Stimulated activated CD8-positive, alpha-beta memory T cell treated with anti-CD3 and anti-CD28 coated beads, Interleukin-15, amount 100 ng/mL, for 1 hour (primary cell): ENCODE measurements around the gene TFB1M.
"Not testable (repeated sequence)": the region's sequence is repeated elsewhere in the genome, so short reads cannot be mapped to it uniquely, and the experiment has no call there.

Experiments used
- DNase-seq: peaks from one replicate; pipeline ENCODE4 v3.0.0-alpha.2; 2020; ENCODE audit warnings: low read depth

Gene TFB1M

DNA sequence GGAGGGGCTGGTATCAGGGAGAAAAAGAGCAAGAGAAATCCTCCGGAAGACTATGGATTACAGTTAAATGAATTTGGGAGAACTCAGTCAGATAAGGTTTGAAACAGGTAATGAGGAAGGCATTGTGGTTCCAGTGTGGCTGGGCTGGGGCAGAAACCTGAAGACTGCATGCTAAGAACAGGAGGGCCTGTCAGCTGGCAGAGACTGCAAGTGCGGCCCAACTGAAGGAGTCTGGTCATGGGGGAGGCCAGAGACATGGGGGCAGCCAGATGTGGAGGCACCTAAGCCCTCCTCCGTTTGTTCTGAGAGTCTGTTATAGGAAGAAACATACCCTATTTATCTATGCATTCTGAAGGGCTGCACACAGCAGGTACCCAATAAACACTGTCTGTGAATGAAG lies 16.6 kb downstream of the TFB1M start:
- DNase-seq = no peak

DNA sequence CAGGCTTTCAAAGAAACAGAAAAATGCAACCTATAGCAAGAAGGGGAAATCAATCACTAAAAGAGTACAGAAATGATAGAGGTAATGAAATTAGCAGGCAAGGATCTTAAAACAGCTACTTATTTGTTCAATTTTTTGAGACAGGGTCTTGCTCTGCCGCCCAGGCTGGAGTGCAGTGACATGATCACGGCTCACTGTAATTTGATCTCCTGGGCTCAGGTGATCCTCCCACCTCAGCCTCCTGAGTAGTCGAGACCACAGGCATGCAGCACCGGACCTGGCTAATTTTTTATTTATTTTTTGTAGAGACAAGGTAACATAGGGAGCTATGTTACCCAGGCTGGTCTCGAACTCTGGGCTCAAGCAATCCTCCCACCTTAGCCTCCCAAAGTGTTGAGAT lies 21.6 kb downstream of the TFB1M start:
- DNase-seq = no peak

DNA sequence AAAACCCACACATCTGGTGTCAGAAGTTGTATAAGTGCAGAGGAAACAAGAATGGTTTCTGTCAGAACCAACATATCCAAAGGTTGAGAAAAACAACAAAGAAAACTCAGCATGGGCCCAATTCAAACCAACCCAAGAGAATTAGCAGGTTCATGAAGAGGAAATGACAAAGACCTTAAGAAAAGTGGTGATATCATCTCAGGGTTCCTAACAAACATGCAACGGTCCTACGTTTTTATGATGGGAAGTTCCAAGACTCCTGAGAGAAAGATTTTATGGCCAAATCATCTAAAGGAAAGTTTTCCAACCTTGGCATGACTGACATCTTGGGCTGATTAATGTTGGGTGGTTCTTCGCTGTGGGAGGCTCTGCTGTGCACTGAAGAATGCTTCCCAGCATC lies 23.0 kb downstream of the TFB1M start:
- no peak for DNase-seq

DNA sequence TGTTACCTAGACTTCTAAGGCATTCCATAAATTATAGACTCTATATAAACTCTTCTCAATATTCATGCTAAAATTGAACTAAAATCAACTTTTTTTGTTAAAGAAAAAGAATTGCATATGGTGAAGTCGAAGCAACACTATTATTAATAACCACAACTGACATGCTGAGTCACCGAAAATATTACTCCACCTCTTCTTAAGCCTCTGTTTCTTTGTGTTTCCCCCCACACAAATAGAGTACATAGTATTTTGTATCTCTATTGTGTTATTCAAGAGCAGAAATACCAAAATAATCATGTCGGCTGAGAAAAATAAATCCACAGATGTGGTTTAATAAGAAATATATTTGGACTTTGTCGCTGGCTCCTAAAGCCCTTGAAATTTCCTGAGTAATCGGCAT lies 23.8 kb downstream of the TFB1M start:
- no peak for DNase-seq

DNA sequence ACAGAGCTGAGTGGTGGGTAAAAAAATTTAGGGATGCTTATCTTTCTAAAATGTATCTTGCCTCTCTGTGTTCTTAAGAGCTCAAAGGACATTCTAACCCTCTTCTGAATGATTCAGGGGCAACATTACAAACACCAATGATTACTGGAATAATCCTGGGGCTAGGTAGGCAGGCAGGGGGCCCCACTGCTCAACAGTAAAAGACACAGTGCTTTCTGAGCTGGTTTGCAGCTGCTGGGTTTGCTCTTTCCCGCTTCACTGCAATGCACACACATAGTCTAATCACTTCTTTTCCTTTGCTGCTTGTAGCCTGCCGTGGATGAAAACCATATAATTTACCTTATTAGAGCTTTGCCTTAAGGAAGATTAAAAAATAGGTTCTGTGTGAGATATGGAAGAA lies 26.5 kb downstream of the TFB1M start:
- DNase-seq = no peak

DNA sequence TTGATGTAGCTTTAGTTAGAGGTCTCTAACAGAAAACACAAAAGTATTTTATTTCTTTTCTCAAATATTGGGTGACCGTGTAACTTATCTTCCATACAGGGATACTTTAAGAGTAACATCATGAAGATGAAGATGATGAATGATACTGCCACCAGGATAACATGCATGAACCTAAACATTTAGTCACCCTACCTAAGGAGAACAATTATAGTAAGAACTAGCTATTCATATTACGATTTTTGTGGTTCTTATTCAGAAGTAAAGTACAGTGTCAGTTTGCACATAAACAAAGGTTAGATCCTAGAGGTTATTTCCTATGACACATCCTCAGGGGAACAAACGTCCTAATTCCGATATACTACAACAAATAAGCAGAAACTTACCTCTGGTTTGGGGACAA lies 29.5 kb downstream of the TFB1M start:
- DNase-seq = no peak

DNA sequence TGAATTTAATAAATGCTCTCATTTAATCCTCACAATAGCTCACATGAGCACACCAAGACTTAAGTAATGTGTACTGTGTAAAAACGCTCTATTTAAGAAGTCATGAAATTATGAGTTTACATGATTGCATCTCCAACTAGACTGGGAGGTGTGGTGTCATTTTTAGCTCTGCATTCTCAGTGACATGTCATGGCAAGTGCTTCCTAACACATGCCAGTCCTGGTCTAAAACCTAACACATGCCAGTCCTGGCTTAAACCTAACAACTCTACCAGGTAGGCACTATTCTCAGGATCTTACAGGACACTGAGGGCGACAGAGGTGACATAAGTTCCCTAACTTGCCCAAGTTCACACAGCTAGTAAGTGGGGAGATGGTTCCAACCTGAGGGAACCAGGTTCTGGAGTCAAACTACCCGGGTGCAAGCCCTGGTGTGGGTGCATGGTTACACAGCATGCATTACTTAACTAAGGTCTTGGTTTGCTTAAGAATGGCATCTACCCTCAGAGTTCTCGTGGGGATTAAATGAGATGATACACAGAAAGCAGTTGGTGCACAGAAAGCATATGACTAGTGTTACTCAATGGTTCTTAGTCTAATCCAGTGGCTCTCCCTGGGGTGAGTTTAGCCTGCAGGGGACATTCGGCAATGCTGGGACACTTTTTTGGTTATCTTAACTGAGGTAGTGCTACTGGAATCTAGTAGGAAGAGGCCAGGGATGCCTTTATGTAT lies 35.8 kb downstream of the TFB1M start:
- DNase-seq = no peak

DNA sequence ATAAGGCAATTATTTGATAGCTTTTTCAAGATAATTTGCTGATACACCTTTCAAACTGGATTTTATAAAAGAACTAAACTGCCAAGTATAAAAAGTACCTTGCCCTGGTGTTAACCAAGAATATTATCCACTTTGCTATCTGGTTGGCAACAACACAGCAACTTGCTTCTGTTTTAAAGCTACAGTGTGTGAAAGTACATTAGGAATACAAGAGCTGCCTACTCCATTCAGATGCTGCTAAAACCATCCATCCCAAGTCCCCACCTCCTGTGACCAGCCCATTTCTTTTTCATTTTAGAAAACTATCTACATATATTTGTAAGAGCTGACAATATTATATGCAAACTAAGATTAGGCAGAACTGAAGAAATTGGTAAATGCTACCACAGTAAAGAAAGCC lies 37.6 kb downstream of the TFB1M start:
- DNase-seq = no peak

DNA sequence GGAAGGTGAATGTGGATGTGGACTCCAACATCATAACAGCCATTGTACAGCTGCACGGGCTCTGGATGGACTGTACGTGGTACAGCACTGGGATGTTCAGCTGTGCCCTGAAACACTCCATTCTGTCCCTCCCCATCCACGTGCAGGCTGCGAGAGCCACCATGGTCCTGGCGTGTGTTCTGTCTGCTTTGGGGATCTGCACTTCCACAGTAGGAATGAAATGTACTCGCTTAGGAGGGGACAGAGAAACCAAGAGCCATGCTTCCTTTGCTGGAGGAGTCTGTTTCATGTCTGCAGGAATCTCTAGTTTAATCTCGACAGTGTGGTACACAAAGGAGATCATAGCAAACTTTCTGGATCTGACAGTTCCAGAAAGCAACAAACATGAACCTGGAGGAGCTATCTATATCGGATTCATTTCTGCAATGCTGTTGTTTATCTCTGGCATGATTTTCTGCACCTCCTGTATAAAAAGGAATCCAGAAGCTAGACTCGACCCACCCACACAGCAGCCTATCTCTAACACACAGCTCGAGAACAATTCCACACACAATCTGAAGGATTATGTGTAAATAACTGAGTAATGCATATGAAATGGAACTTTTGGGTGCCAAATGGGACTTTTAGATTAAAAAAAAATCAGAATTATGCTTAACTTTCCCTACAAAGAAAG lies 38.3 kb downstream of the TFB1M start:
- no peak for DNase-seq

DNA sequence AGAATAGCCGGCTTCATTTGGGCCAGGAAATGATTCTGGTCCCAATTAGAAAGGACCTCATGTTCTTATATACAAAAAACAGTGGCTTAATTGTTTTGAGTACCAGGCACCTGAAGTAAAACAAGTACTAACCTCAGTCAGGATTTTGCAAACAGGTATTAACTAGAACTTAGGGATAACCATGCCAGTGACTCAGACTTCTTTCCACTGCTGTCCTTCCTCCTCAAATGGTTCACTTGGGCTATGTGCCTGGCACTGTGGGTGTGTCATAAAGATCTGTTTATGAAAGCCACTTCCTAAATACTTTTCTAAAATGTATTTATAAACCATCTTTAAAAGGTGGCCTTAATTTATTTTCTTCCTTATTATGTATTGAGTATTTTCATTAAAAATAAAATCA lies 39.8 kb downstream of the TFB1M start:
- no peak for DNase-seq

DNA sequence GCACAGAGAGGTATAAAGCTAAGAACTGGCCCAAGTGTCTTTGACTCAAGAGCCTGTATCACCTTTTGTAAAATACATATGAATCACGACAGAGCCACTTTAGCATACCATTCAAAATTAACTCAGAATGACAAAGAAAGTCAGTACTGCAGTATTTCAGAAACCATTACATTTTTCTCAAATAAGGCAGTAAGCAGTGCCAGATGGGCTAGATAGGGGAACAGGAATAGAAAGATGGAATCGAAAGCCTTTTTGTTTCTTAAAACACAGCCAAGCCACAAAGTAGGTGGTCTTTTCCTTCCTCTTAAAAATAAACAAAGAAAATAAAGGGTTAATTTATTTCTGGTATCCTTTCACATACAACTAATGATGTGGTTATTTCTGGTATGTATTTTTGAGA lies 40.2 kb downstream of the TFB1M start:
- no peak for DNase-seq

DNA sequence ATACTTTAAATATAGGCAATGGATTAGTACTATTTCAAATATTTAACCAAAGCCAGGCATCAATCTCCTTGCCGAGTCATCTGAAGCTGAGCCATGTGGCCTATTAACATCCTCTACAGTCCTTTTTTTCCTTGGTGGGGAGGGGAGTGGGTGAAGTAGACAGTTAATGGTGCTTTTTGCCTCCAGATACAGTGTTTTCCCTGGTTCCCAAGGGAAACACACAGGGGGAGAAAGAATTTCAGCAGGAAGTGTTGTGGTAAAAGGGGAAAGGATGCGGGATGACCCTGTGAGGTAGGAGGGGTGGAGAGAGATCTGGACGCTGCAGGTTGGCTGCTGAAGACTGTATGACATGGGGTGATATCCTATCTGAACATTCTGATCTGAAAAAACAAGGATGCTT lies 40.9 kb downstream of the TFB1M start:
- no peak for DNase-seq

DNA sequence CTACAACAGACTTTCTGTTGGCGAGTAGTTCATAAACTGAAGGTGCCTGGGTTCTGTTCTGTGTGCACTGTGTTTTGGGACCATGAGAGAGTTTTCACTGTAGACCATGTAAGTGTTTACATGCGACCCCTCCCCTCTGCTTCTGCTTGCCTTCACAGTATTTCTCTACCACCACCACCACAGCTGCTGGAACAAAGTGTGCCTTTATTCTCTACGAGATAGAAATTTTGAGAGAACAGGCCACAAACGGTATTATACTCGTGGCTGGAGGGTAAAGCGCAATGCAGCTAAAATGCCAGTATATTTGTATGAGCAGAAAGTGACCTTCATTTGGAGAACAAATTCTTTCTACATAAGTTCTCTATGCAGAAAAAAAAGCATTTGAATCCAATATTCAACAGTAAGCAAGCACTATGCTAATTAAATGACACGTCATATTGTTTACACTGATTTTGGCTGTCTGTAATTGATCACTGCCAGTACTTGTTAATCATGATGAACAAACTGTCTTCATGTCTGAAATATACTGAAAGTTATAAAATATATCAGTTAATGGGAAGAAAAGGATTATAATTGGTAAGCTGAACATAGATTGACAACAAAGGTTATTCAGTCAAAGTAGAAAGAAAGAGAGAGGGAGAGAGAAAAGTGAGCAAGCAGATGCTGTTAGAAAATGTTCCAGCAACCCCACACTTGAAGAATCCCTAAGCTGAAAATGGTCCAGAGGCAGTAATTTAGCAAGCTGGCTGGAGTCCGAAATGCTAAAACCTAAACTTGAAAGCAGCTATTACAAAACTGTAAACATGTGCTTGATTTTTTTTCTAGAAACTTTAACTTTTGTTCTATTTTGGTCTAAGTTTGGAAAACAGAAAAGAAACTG lies 41.7 kb downstream of the TFB1M start:
- DNase-seq = no peak

DNA sequence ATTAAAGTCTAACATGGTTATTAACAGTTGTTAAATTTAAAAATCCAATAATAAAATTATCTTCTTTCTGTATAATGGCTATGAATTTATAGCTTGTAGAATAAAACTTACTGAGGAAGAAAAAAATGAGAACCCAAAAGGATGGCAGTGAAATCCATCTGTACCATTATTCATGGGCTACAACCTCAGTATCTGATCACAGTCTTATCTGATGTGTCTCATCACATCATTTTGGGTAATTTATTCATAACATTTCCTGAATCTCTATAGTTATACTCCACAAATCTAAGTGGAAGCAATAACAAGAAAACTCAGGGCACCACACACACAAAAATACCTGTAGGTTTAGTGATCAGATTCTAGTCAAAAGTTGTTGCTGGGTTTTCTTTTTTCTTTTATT lies 43.1 kb downstream of the TFB1M start:
- no peak for DNase-seq

DNA sequence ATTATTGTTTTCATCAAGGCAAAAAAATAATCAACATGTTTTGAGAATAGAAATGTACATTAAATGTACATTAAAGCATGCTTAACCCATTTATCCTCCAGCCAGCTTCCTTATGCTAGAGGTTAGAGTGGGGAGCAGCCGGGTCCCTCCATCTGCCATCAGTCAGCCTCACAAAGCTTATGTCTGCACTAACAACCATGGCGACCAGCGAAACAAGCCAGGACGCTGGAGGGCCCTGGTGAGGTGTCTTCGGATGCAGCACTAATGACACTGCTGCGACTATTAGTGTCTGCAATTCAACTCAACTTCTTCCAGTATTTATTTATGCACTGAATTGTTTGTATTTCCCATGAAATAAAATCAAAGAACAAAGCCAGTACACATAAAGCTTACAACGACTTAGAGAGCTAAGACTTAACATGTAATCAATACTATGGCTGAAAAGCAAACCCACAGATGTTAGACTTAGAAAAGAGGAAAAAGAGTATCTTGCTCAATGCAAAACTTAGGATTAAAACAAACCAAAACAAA lies 43.7 kb downstream of the TFB1M start:
- no peak for DNase-seq

DNA sequence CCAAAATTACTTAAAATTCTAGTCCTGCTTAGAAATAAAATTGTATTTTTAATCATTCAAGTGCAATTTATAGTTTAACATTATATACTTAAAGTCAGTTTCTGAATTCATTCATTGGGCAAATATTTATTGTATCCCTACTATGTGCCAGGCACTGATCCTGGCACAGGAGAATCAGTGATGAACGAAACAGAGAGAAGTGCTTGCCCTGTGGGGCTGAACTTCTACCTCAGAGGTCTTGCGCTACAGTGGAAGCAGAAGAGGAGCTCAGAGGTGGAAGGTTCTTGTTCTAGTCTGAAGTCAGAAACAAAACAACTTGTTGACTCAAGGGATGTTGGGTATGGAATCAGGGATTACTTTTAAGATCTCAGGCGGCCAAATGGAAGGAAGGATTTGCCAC lies 44.5 kb downstream of the TFB1M start:
- DNase-seq = no peak

DNA sequence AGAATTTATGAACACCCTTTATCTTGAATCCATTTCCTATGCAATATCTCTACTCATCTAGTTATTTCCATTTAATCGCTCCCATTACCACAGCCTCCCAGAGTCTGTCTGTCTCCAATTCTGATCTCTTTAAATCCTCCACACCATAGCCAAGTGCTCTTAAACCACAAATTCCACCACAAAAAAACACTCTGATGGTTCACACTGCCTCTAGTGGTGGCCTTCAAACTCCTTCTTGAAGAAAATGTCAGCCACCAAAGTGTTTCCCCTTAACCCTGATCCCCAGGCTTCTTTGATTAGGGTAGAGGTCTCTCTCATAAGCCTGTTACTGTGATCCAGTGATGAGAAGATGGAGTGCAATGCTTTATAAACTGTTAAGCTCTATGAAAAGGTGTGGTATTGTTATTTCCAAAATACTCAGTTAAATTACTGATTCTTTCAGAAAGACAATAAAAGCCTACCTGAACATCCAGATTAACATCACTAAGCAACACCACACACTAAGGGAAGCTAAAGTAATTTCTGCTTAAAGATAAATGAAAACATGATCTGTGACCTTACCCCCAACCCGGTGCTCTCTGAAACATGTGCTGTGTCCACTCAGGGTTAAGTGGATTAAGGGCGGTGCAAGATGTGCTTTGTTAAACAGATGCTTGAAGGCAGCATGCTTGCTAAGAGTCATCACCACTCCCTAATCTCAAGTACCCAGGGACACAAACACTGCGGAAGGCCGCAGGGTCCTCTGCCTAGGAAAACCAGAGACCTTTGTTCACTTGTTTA lies 46.0 kb downstream of the TFB1M start:
- not testable (repeated sequence) for DNase-seq

DNA sequence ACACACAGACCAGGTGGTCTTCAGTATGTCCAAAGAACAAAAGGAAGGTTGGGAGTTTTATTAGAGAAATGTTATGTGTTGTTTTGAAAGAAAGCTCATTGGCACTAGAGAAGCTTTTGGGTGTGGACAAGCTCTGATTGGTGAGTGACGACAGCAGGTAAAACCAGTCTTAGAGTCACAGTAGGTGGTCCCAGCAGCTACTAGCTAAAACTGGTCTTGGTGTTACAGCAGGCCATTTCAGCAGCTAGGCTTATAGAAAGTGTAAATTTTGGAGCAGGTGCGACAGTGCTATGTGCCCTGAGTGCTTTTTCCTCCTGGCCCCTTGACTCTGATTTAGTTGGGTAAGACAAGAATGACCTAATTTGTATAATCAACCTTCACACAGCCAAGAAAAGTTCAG lies 46.9 kb downstream of the TFB1M start:
- DNase-seq = no peak

DNA sequence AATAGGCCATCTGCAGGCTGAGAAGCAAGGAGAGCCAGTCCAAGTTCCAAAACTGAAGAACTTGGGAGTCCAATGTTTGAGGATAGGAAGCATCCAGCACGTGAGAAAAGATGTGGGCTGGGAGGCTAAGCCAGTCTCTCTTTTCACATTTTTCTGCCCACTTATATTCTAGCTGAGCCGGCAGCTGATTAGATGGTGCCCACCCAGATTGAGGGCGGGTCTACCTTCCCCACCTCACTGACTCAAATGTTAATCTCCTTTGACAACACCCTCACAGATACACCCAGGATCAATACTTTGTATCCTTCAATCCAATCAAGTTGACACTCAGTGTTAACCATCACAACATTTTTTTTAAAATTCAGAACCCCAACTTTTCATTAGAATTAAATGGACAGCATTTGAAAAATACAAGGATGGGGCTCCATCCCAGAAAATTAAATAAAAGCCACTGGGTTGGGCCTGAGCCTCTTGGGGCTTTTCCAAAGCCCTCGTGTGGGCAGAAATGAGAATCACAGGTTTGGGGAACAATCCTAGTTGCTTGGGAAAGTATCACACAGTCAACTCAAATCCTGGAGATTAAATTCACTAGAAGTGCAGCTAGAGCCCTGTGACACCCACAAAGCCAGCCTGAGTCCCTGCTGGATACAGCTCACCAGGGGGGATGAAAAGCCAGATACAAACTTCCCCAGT lies 48.3 kb downstream of the TFB1M start:
- no peak for DNase-seq

DNA sequence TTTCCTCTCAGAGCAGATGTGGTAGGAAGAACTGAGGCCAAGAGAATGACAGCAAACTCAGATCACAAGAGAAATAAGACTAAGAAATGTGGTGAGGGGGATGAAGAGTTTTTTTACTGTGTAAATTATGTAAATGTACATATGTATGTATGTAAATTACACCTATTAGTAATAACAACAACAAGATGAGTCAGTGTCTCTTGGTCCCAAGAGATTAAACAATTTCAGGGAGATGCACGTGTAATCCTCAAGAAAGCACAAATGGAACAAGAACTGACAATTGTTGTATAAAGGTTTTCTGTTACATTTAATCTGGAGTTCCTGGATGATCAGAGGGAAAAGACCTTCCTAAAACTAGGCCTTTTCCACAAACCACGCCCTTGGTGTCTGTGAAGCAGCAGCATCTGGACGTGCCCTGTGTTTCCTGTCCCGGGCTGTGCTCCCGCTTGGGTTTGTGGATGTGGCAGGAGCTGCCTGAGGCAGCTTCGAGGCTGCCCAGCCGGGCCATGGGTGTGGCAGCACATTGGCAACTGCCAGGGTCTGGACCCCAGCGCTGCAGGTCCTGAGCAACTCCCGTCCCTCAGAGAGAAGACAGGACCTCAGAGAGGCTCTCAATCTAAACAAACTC lies 49.5 kb downstream of the TFB1M start:
- DNase-seq = no peak
